NCI-H748 treated with DMSO at 0.1 percent for 48 hours (cell line): ENCODE measurements around the gene RASGRF1.
"Not testable (repeated sequence)": the region's sequence is repeated elsewhere in the genome, so short reads cannot be mapped to it uniquely, and the experiment has no call there.

Source experiments
- DNase-seq: peaks from one replicate; lab custom pipeline; 2025; lab: John Stamatoyannopoulos, UW

The RASGRF1 gene

GRCh38 chr15:78930577-78931388 lies 159.8 kb downstream of the RASGRF1 start:
- no peak for DNase-seq

- no peak for DNase-seq
Measured at GRCh38 chr15:78929536-78930264, 160.9 kb downstream of the RASGRF1 start.

GRCh38 chr15:78928616-78929093 lies 161.9 kb downstream of the RASGRF1 start:
- no peak for DNase-seq

GRCh38 chr15:78928176-78928575 lies 162.4 kb downstream of the RASGRF1 start:
- not testable (repeated sequence) for DNase-seq

- no peak for DNase-seq
Measured at GRCh38 chr15:78927077-78927790, 163.3 kb downstream of the RASGRF1 start.

- DNase-seq: no peak
Measured at GRCh38 chr15:78925956-78926743, 164.4 kb downstream of the RASGRF1 start.

GRCh38 chr15:78925076-78925624 lies 165.4 kb downstream of the RASGRF1 start:
- no peak for DNase-seq

- DNase-seq: no peak
Measured at GRCh38 chr15:78923480-78924360, 166.9 kb downstream of the RASGRF1 start.

GRCh38 chr15:78923015-78923414 lies 167.6 kb downstream of the RASGRF1 start:
- no peak for DNase-seq

GRCh38 chr15:78922527-78922926 lies 168.1 kb downstream of the RASGRF1 start:
- DNase-seq: no peak

GRCh38 chr15:78921940-78922339 lies 168.6 kb downstream of the RASGRF1 start:
- no peak for DNase-seq

GRCh38 chr15:78921517-78921916 lies 169.1 kb downstream of the RASGRF1 start:
- DNase-seq: no peak

GRCh38 chr15:78917888-78918287 lies 172.7 kb downstream of the RASGRF1 start:
- no peak for DNase-seq

- no peak for DNase-seq
Measured at GRCh38 chr15:78916088-78916487, 174.5 kb downstream of the RASGRF1 start.

GRCh38 chr15:78915341-78916087 lies 175.1 kb downstream of the RASGRF1 start:
- DNase-seq: no peak

GRCh38 chr15:78914027-78914764 lies 176.4 kb downstream of the RASGRF1 start:
- no peak for DNase-seq

- DNase-seq: no peak
Measured at GRCh38 chr15:78913012-78913411, 177.6 kb downstream of the RASGRF1 start.

- no peak for DNase-seq
Measured at GRCh38 chr15:78912316-78912715, 178.3 kb downstream of the RASGRF1 start.

- DNase-seq: no peak
Measured at GRCh38 chr15:78910271-78910670, 180.3 kb downstream of the RASGRF1 start.
